HEK293 (cell line): ENCODE data around the gene RPS26.

Experiments
- CTCF ChIA-PET: fragments of 350-600 bp; formaldehyde crosslinking; extraction: SDS; loops from one replicate; lab custom pipeline; 2021; ENCODE audit warnings: antibody characterized with exemption; lab: Yijun Ruan, JAX
- POLR2A ChIA-PET: fragments of 300-600 bp; formaldehyde crosslinking; extraction: SDS; loops from one replicate; lab custom pipeline; 2020; ENCODE audit warnings: antibody characterized with exemption, inconsistent platforms; lab: Yijun Ruan, JAX
- H3K27ac ChIP-seq: fragments of 200-500 bp; sonication (Bioruptor generic); 2 replicates; pipeline ENCODE4 v1.5.1; 2014; ENCODE audit warnings: low read depth, low read length, control low read depth, inconsistent platforms; ENCODE audit errors: extremely low read depth
- H3K36me3 ChIP-seq, 2 experiments: fragments of 200-500 bp in 1 of 2; sonication (Bioruptor generic) in 1 of 2; 1 replicate in 1 of 2; 2 replicates in 1 of 2; pipeline ENCODE4 v1.5.1; 2014 to 2017; ENCODE audit warnings: inconsistent platforms in 2 of 2, low read length in 2 of 2; ENCODE audit not compliant: control insufficient read depth in 2 of 2, insufficient read depth in 1 of 2
- H3K4me1 ChIP-seq: fragments of 200-500 bp; sonication (Bioruptor generic); 2 replicates; pipeline ENCODE4 v1.5.1; 2014; ENCODE audit warnings: mild to moderate bottlenecking, low read length, inconsistent platforms; ENCODE audit not compliant: control insufficient read depth, insufficient read depth
- H3K4me3 ChIP-seq: 2 replicates; pipeline ENCODE4 v1.5.1; 2011; ENCODE audit warnings: low read depth, mild to moderate bottlenecking, control low read depth, low read length, moderate library complexity
- H3K9me3 ChIP-seq: fragments of 200-500 bp; sonication (Bioruptor generic); 2 replicates; pipeline ENCODE4 v1.5.1; 2014; ENCODE audit warnings: low read depth, low read length, inconsistent platforms; ENCODE audit not compliant: control insufficient read depth, insufficient read depth
- ELK4 ChIP-seq: IDR thresholded peaks from 2 replicates; pipeline ENCODE4 v1.6.1; 2011; ENCODE audit warnings: mild to moderate bottlenecking, low read depth, low read length, borderline replicate concordance
- GLIS2 ChIP-seq: fragments of 450-650 bp; formaldehyde crosslinking; IDR thresholded peaks from 2 replicates; pipeline ENCODE4 v1.5.1; 2016; ENCODE audit warnings: missing biosample characterization, missing genetic modification characterization
- IKZF3 ChIP-seq: fragments of 450-650 bp; IDR thresholded peaks from 2 replicates; pipeline ENCODE4 v1.5.0; 2018; ENCODE audit warnings: missing biosample characterization, mild to moderate bottlenecking, missing genetic modification characterization, moderate library complexity
- KLF16 ChIP-seq: fragments of 450-650 bp; formaldehyde crosslinking; IDR thresholded peaks from 2 replicates; pipeline ENCODE4 v1.5.1; 2017; ENCODE audit warnings: missing biosample characterization, missing genetic modification characterization
- MEIS1 ChIP-seq: sonication (generic); formaldehyde crosslinking; IDR thresholded peaks from 2 replicates; pipeline ENCODE4 v1.8.1; 2022; ENCODE audit warnings: missing genetic modification reagents, mild to moderate bottlenecking, borderline replicate concordance
- OSR2 ChIP-seq: fragments of 450-650 bp; formaldehyde crosslinking; IDR thresholded peaks from 2 replicates; pipeline ENCODE4 v1.5.1; 2016; ENCODE audit warnings: missing biosample characterization, missing genetic modification characterization
- SP2 ChIP-seq: fragments of 450-650 bp; formaldehyde crosslinking; IDR thresholded peaks from 2 replicates; pipeline ENCODE4 v1.5.1; 2016; ENCODE audit warnings: missing biosample characterization, missing genetic modification characterization
- SP7 ChIP-seq: fragments of 450-650 bp; formaldehyde crosslinking; IDR thresholded peaks from 2 replicates; pipeline ENCODE4 v1.5.1; 2016; ENCODE audit warnings: missing biosample characterization, missing genetic modification characterization
- WT1 ChIP-seq: fragments of 450-650 bp; formaldehyde crosslinking; IDR thresholded peaks from 2 replicates; pipeline ENCODE4 v1.5.1; 2016; ENCODE audit warnings: missing biosample characterization, missing genetic modification characterization
- ZBTB11 ChIP-seq: fragments of 450-650 bp; formaldehyde crosslinking; conservative IDR thresholded peaks from 2 replicates; pipeline ENCODE4 v1.5.1; 2016; ENCODE audit warnings: low read depth, missing biosample characterization, missing genetic modification characterization
- ZBTB17 ChIP-seq: fragments of 450-650 bp; formaldehyde crosslinking; IDR thresholded peaks from 2 replicates; pipeline ENCODE4 v1.5.1; 2016; ENCODE audit warnings: missing biosample characterization, missing genetic modification characterization
- ZBTB20 ChIP-seq: fragments of 450-650 bp; formaldehyde crosslinking; IDR thresholded peaks from 2 replicates; pipeline ENCODE4 v1.5.1; 2016; ENCODE audit warnings: missing biosample characterization, missing genetic modification characterization
- ZFP41 ChIP-seq: fragments of 450-650 bp; formaldehyde crosslinking; IDR thresholded peaks from 2 replicates; pipeline ENCODE4 v1.5.1; 2016; ENCODE audit warnings: missing biosample characterization, missing genetic modification characterization, borderline replicate concordance
- ZNF133 ChIP-seq: fragments of 450-650 bp; formaldehyde crosslinking; IDR thresholded peaks from 2 replicates; pipeline ENCODE4 v1.5.1; 2016; ENCODE audit warnings: missing biosample characterization, missing genetic modification characterization
- ZNF211 ChIP-seq: fragments of 450-650 bp; formaldehyde crosslinking; IDR thresholded peaks from 2 replicates; pipeline ENCODE4 v1.5.1; 2016; ENCODE audit warnings: low read depth, missing biosample characterization, missing genetic modification characterization
- ZNF239 ChIP-seq: fragments of 450-650 bp; formaldehyde crosslinking; IDR thresholded peaks from 2 replicates; pipeline ENCODE4 v1.5.1; 2016; ENCODE audit warnings: missing biosample characterization, missing genetic modification characterization
- ZNF26 ChIP-seq: fragments of 450-650 bp; formaldehyde crosslinking; IDR thresholded peaks from 2 replicates; pipeline ENCODE4 v1.5.1; 2016; ENCODE audit warnings: missing biosample characterization, missing genetic modification characterization
- ZNF311 ChIP-seq: fragments of 450-650 bp; formaldehyde crosslinking; IDR thresholded peaks from 2 replicates; pipeline ENCODE4 v1.5.1; 2017; ENCODE audit warnings: missing biosample characterization, missing genetic modification characterization, borderline replicate concordance
- ZNF391 ChIP-seq: fragments of 450-650 bp; formaldehyde crosslinking; IDR thresholded peaks from 2 replicates; pipeline ENCODE4 v1.5.1; 2016; ENCODE audit warnings: low read depth, missing biosample characterization, missing genetic modification characterization, borderline replicate concordance
- ZNF423 ChIP-seq: fragments of 450-650 bp; formaldehyde crosslinking; IDR thresholded peaks from 2 replicates; pipeline ENCODE4 v1.5.1; 2016; ENCODE audit warnings: missing biosample characterization, missing genetic modification characterization
- ZNF621 ChIP-seq: fragments of 450-650 bp; formaldehyde crosslinking; IDR thresholded peaks from 2 replicates; pipeline ENCODE4 v1.5.1; 2017; ENCODE audit warnings: missing biosample characterization, missing genetic modification characterization
- ZNF623 ChIP-seq: fragments of 450-650 bp; formaldehyde crosslinking; IDR thresholded peaks from 2 replicates; pipeline ENCODE4 v1.5.1; 2016; ENCODE audit warnings: missing biosample characterization, missing genetic modification characterization
- TF ChIP-seq, protein P1 (sequence below): fragments of 450-650 bp; formaldehyde crosslinking; IDR thresholded peaks from 2 replicates; pipeline ENCODE4 v1.5.1; 2016; ENCODE audit warnings: missing biosample characterization, missing genetic modification characterization

Gene RPS26

DNA sequence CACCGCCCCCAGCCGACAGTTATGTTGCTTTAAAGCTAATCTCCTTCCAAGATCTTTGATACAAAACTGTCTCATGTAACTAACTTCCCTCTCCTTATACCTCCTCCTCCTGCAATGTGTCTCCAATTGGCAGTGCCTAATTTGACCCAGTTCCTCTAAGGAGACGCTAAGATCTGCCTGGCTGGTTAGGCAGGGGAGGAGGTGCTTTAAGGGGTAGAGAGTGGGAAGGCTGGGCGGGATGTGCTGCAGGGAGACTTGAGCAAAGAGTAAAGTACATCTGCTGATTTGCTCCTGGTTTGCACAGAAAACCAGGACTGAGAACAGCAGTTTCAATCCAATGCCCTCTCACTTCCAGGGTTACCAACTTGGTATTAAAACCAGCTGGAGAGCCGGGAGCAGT, 28.2 kb upstream of the RPS26 start:
- POLR2A ChIA-PET, result interaction anchor here (0.6 to 1.7 kb wide), 4 partner anchors 17 to 184 kb away, joined by 3 to 7 read pairs (median 5); partner anchors contain the start of genes DNAJC14, RAB5B and SUOX
- CTCF ChIA-PET, result interaction anchor here (0.6 to 3.6 kb wide), 5 partner anchors 12 to 175 kb away, joined by 3 to 15 read pairs (median 4); partner anchors contain the start of gene SUOX
- H3K27ac ChIP-seq, result no peak overlapping the region

GRCh38 chr12:56014205-56014604, 27.5 kb upstream of the RPS26 start:
- no peaks in the 10 kb centered on the region for H3K4me1 ChIP-seq
- no peak overlapping the region for H3K27ac ChIP-seq
- H3K4me3 ChIP-seq, result no peak overlapping the region
- no peaks in the 10 kb centered on the region for H3K9me3 ChIP-seq
- ChIA-PET CTCF (interaction anchor here (0.7 to 3.6 kb wide), 5 partner anchors 13 to 174 kb away, joined by 3 to 15 read pairs (median 4); partner anchors contain the start of gene SUOX), POLR2A (interaction anchor here (0.7 to 1.7 kb wide), 3 partner anchors 17 to 87 kb away, joined by 3 to 7 read pairs (median 7); partner anchors contain the start of genes RAB5B and SUOX)
- 0 out of 2 replicates have a peak, but pooled peaks have one; percentile 21 for TF ChIP-seq ZBTB17
- TF ChIP-seq SP2 (tag by site-specific recombination), result no peak
- H3K36me3 ChIP-seq, result peaks cover 0 to 5% of the 10 kb centered on the region in 2 experiments; a peak in 1 of 3 replicates

More for the DNA sequence above, 28.2 kb upstream of the RPS26 start:
- TF ChIP-seq ZNF423 (tag by site-specific recombination) (no peak), ZNF623 (no peak), ZNF211 (tag by site-specific recombination) (no peak), ZFP41 (tag by site-specific recombination) (no peak), ZBTB20 (no peak), ZNF133 (tag by site-specific recombination) (no peak), OSR2 (tag by site-specific recombination) (no peak), ZNF621 (tag by site-specific recombination) (no peak), GLIS2 (tag by site-specific recombination) (no peak), ZNF391 (no peak), KLF16 (tag by site-specific recombination) (no peak), SP7 (tag by site-specific recombination) (no peak)
- TF ChIP-seq, protein P1, sequence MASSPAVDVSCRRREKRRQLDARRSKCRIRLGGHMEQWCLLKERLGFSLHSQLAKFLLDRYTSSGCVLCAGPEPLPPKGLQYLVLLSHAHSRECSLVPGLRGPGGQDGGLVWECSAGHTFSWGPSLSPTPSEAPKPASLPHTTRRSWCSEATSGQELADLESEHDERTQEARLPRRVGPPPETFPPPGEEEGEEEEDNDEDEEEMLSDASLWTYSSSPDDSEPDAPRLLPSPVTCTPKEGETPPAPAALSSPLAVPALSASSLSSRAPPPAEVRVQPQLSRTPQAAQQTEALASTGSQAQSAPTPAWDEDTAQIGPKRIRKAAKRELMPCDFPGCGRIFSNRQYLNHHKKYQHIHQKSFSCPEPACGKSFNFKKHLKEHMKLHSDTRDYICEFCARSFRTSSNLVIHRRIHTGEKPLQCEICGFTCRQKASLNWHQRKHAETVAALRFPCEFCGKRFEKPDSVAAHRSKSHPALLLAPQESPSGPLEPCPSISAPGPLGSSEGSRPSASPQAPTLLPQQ (tag by site-specific recombination), result no peak
- H3K36me3 ChIP-seq, result peaks cover 0 to 5% of the 10 kb centered on the region in 2 experiments; a peak in 1 of 3 replicates
- no peaks in the 10 kb centered on the region for H3K4me1 ChIP-seq
- H3K9me3 ChIP-seq, result no peaks in the 10 kb centered on the region
- no peak overlapping the region for H3K4me3 ChIP-seq

GRCh38 chr12:56017181-56017580, 24.5 kb upstream of the RPS26 start:
- Histone ChIP-seq H3K9me3 (no peaks in the 10 kb centered on the region), H3K4me3 (no peak overlapping the region), H3K27ac (no peak overlapping the region), H3K36me3 (peaks cover 0 to 7% of the 10 kb centered on the region in 2 experiments; a peak in 1 of 3 replicates), H3K4me1 (no peaks in the 10 kb centered on the region)
- POLR2A ChIA-PET, result no interaction called here
- CTCF ChIA-PET, result no interaction called here
- TF ChIP-seq ZNF239 (tag by site-specific recombination) (no peak), IKZF3 (tag by site-specific recombination) (no peak), ZNF423 (tag by site-specific recombination) (no peak), ZNF26 (tag by site-specific recombination) (no peak), WT1 (tag by site-specific recombination) (no peak), ELK4 (no peak), MEIS1 (CRISPR knock-in tag) (no peak), ZBTB11 (tag by site-specific recombination) (no peak), ZNF311 (tag by site-specific recombination) (no peak)
- TF ChIP-seq, protein P1 (tag by site-specific recombination), result no peak
